ENCODE results near the gene SLC38A6.

The SLC38A6 gene

DNA sequence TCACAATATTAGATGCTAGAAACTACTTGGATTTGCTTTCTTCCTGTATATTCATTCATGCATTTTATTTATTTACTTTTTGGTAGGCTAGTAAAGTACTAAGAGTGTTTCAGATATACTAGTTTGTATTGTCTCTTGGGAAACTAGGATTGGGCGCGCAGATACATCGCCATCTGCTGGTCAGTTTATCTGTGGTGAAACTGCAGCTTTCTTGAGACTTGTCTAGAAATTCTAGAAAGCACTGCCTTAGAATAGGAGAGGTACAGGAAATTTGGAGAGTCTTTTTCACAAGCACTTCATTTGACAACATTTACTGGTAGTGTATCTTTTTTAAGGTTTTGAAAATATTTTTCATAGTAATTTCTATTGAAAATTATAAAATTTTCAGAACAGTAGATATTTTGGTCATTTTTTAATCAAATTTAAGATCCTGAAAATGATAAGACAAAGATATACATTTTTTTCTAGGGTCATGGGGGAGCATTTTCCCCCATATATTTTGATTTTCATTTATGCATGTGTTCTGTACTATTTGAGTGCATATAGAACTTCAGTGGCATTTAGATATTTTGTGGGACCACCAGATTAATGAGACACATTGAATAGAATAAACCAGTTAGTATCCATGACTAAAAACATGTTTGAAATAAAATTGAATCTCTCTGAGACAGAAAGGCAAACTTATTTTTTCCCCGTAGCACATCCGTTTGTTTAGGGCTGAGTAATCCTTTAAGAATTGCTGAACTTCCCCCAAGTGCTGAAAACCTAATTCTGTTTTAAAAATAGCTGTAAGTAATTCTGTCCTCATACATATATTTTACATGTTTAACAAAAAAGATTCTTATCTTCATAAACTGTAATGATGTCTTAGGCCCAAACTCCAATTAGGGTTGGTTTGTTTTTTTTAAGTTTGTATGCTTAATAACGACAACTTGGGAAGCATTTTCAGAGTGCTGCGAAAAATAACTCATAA, 44.5 kb downstream of the SLC38A6 start:
- H3K9me3 Mint-ChIP-seq (ENCODE audit: low read depth) = no peaks in the 10 kb centered on the region
- H3K27me3 Mint-ChIP-seq = no peaks in the 10 kb centered on the region
- no peak overlapping the region for H3K4me3 Mint-ChIP-seq
- H3K36me3 Mint-ChIP-seq = peaks cover 4% of the 10 kb centered on the region
- H3K27ac Mint-ChIP-seq = no peak overlapping the region
- H3K4me1 Mint-ChIP-seq (ENCODE audit: low read depth) = no peaks in the 10 kb centered on the region

DNA sequence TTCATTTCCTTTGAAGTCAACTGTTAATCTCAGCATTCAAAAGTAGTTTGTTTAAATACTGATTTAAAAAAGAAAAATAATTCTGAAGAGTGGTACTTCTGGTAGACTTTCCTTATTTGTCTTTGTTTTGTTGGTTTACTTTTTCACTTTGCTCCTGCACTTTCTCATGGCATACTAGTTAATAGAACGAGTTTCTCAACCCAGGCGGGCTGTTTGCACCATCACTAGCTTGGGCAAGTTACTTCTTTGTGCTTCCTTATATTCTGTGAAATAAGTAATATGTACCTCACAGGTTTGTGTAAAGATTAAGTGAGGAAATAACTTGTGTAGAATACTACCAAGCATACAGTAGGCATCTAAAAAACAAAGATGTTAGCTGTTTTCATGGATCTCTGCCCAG, 45.5 kb downstream of the SLC38A6 start:
- Mint-ChIP-seq H3K36me3 (peaks cover 5% of the 10 kb centered on the region), H3K9me3 (ENCODE audit: low read depth) (no peaks in the 10 kb centered on the region), H3K27ac (no peak overlapping the region), H3K4me3 (no peak overlapping the region), H3K27me3 (no peaks in the 10 kb centered on the region), H3K4me1 (ENCODE audit: low read depth) (no peaks in the 10 kb centered on the region)

DNA sequence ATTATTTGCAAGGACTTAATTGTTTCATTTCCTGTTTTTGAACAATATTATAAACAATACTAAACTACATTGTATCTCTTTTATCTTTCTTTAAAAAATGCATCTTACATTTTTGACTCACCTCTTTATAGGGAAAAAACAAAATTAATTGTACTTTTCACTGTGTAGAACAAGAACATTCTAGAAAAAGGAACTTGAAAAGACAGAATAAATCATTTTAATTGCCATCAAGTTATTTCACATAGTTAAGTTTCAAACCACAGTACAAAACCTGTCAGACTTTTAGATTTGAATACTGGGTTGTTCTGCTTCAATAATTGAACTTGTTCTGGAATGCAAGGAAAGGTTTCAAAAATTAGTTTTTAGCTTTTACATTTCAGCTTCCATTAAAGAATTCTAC, 50.0 kb downstream of the SLC38A6 start:
- Mint-ChIP-seq H3K36me3 (peaks cover 11% of the 10 kb centered on the region), H3K4me3 (no peak overlapping the region), H3K4me1 (ENCODE audit: low read depth) (peaks cover 4% of the 10 kb centered on the region), H3K9me3 (ENCODE audit: low read depth) (no peaks in the 10 kb centered on the region), H3K27ac (no peak overlapping the region), H3K27me3 (no peaks in the 10 kb centered on the region)

DNA sequence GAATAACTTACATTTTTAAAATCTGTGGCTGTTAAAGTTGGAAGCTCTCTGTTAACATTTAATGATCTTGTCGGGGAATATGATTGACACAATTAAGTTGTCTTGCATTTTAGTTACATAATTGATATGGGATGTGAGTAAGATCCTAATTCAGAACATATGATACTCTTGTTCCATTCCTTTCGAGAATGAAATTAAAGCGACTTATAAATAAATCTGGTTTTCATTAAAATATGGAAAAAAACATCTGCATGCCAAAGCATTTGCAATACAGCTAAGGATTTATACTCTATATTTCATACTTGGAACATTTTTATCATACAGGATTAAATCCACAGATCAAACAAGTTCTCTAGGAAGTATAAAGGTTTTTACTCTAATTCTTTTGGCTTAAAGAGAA, 52.0 kb downstream of the SLC38A6 start:
- Mint-ChIP-seq H3K27ac (no peak overlapping the region), H3K4me3 (no peak overlapping the region)

DNA sequence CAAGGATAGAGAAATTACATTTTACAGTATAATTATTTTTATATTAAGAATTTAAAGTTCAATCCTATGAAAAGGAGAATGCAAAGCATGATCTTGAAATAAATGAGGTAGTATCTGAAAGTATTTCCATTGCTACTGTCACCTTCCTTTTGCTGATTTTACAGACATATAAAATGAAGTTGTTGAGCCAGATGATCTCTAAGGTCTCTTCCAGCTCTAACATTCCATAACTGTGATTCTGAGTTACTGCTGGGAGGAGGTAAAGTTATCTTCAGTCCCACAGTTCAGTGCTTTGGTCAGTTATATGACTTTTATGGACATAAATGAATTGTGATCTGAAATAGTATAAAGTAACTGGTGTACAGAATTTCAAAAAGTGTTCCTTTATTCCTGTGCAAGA, 52.8 kb downstream of the SLC38A6 start:
- no peaks in the 10 kb centered on the region for H3K9me3 Mint-ChIP-seq (ENCODE audit: low read depth)
- H3K36me3 Mint-ChIP-seq = peaks cover 11% of the 10 kb centered on the region
- no peak overlapping the region for H3K4me3 Mint-ChIP-seq
- H3K4me1 Mint-ChIP-seq (ENCODE audit: low read depth) = peaks cover 4% of the 10 kb centered on the region
- H3K27me3 Mint-ChIP-seq = no peaks in the 10 kb centered on the region
- H3K27ac Mint-ChIP-seq = no peak overlapping the region

More for the DNA sequence above, 52.0 kb downstream of the SLC38A6 start:
- Mint-ChIP-seq H3K27me3 (no peaks in the 10 kb centered on the region), H3K36me3 (peaks cover 11% of the 10 kb centered on the region), H3K9me3 (ENCODE audit: low read depth) (no peaks in the 10 kb centered on the region), H3K4me1 (ENCODE audit: low read depth) (peaks cover 4% of the 10 kb centered on the region)

DNA sequence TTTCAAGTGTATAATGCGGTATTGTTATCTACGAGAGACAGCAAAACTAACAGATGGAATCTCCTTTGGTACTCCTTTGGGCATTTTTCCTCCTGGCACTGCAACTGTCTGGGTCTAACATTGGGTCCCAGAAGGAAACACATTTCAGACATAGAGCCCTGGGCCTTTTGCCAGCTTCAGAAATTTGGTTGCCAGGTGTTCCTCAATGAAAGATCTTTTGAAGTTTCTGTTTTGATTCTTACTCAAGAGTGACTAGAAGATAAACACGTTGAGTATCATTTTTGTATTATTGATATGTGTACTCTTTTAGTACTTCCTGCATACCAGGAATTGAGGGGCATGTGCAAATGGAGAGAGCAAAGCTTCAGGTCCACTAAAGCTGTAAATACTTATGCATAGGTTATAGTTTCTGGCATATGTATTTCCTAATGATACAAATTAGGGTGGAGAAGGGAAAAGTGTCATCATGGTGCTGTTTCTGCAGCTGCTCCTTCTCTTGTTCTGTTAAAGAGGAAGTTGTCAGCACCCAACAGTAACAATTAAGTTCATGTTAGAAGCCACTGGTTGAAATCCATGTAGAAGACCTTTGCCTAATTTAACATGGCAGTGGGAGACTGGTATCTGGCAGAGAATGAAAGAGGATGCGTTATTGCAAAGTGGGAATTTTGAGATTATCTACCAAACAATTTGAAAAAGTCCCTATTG, 53.5 kb downstream of the SLC38A6 start:
- Mint-ChIP-seq H3K9me3 (ENCODE audit: low read depth) (no peaks in the 10 kb centered on the region), H3K4me1 (ENCODE audit: low read depth) (peaks cover 4% of the 10 kb centered on the region), H3K27me3 (no peaks in the 10 kb centered on the region), H3K4me3 (no peak overlapping the region), H3K36me3 (peaks cover 11% of the 10 kb centered on the region), H3K27ac (no peak overlapping the region)

DNA sequence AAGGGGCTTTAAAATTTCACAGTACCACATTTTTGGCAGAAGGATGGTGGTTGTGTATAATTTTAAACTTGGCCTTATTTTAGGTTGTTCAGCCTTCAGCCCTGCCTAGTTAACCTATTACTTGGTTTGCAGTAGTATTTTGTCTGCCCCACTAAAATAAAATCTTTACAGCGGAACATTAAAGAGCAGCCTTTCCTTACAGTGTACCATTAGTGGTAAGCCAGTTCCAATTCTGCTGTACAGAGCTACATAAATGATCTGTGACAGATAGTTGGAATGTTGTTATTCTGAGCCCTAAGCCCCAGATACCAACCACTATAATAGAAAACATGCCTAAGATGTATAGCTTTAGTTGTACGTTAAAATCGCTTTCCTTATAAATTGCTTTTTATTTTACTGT, 56.2 kb downstream of the SLC38A6 start:
- Mint-ChIP-seq H3K36me3 (peaks cover 6% of the 10 kb centered on the region), H3K27me3 (no peaks in the 10 kb centered on the region), H3K27ac (no peak overlapping the region), H3K4me3 (no peak overlapping the region), H3K4me1 (ENCODE audit: low read depth) (peaks cover 4% of the 10 kb centered on the region), H3K9me3 (ENCODE audit: low read depth) (no peaks in the 10 kb centered on the region)

DNA sequence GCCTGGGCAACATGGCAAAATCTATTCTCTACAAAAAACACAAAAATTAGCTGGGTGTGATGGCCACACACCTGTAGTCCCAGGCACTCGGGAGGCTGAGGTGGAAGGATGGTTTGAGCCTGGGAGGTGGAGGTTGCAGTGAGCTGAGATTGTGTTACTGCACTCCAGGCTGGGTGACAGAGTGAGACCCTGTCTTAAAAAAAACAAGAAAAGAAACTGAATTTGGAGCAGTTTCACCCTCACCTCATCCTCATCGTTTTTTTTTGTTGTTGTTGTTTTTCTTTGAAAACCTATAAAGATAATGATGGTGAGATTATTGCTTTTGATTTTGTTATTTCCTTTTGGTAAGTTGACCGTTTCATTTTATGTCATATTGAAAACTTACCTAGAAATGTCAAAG, 60.7 kb downstream of the SLC38A6 start:
- H3K4me3 Mint-ChIP-seq = no peak overlapping the region

DNA sequence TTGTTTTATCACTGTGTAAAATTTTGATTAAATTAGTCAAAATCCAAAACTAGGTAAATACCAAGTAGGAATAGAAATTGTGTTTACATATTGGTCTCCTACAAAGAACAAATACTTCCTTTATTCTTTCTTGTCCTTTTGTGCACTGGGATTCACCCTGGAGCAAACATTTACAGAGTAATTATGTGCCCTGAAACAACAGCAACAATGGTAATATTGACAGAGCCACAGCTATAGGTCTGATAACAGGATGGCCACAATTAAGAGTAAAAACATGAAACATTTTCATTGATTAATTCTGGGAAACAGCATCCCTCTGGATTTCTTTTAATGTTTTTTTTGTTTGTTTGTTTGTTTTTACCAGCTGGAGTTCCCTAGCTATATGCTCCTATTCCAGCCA, 61.2 kb downstream of the SLC38A6 start:
- no peaks in the 10 kb centered on the region for H3K4me1 Mint-ChIP-seq (ENCODE audit: low read depth)

More for the DNA sequence above, 60.7 kb downstream of the SLC38A6 start:
- H3K27me3 Mint-ChIP-seq = no peaks in the 10 kb centered on the region
- H3K36me3 Mint-ChIP-seq = no peaks in the 10 kb centered on the region
- no peaks in the 10 kb centered on the region for H3K4me1 Mint-ChIP-seq (ENCODE audit: low read depth)
- H3K9me3 Mint-ChIP-seq (ENCODE audit: low read depth) = no peaks in the 10 kb centered on the region
- no peak overlapping the region for H3K27ac Mint-ChIP-seq

DNA sequence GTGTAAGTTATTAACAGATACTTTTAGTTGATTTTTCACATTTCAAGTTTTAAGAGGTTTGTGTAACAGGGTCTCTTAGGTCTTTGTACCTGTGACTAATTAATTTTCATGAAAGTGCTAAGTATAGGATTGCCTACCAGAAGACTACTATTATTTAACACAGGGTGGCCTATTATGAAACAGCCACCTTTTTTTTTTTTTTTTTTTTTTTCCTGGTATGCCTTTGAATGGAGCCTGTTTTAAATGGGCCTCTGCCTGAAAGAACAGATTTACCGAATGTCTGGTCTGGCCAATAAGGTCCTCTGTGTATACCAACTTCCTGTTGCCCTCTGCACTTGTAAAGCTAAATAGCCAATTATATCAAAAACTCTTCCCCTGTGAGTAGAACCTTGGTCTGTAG, 62.5 kb downstream of the SLC38A6 start:
- Mint-ChIP-seq H3K4me3 (no peak overlapping the region), H3K36me3 (no peaks in the 10 kb centered on the region), H3K9me3 (ENCODE audit: low read depth) (no peaks in the 10 kb centered on the region), H3K27me3 (no peaks in the 10 kb centered on the region), H3K4me1 (ENCODE audit: low read depth) (no peaks in the 10 kb centered on the region), H3K27ac (no peak overlapping the region)

More for the DNA sequence above, 61.2 kb downstream of the SLC38A6 start:
- Mint-ChIP-seq H3K9me3 (ENCODE audit: low read depth) (no peaks in the 10 kb centered on the region), H3K36me3 (no peaks in the 10 kb centered on the region), H3K27ac (no peak overlapping the region), H3K27me3 (no peaks in the 10 kb centered on the region), H3K4me3 (no peak overlapping the region)

DNA sequence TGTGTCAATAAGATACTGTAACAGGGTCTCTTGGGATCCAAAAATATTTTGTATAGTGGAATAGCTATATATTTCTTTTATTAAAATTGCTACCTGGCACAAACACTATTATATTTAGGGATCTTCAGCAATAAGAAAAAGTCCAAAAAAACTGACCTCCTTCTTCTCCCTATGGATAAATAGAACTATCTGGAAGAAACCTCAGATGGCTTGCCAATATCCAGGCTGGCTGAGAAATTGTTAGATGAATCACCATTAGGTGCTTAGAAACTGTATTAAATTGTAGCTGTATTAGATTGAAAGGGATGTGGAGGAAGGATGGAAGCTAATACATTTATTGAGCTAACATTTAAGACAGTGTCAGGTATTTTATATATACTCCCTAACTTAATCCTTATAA, 66.0 kb downstream of the SLC38A6 start:
- no peaks in the 10 kb centered on the region for H3K27me3 Mint-ChIP-seq
- no peak overlapping the region for H3K4me3 Mint-ChIP-seq
- H3K36me3 Mint-ChIP-seq = peaks cover 7% of the 10 kb centered on the region
- H3K4me1 Mint-ChIP-seq (ENCODE audit: low read depth) = no peaks in the 10 kb centered on the region
- H3K9me3 Mint-ChIP-seq (ENCODE audit: low read depth) = no peaks in the 10 kb centered on the region
- H3K27ac Mint-ChIP-seq = no peak overlapping the region

DNA sequence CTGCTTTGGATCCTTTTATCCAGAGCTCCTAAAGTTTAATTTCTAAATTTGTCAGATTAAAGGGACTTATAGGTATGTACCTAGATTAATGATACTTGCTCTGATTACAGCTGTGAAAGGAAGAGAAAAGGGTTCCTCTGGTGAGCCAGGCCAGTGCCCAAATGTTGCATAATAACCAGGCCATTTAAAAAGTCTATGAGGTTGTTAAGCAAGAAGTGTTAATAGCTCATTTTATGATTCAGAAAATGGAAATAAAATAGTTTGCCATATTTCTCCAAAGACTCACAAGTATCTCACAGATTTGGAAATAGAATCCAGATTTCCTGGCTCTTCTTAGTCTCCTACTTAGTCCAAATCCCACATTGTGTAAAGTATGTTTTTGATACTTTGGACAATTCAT, 67.6 kb downstream of the SLC38A6 start:
- no peaks in the 10 kb centered on the region for H3K9me3 Mint-ChIP-seq (ENCODE audit: low read depth)
- H3K27me3 Mint-ChIP-seq = no peaks in the 10 kb centered on the region
- H3K36me3 Mint-ChIP-seq = peaks cover 14% of the 10 kb centered on the region
- H3K4me1 Mint-ChIP-seq (ENCODE audit: low read depth) = no peaks in the 10 kb centered on the region
- no peak overlapping the region for H3K4me3 Mint-ChIP-seq
- no peak overlapping the region for H3K27ac Mint-ChIP-seq

DNA sequence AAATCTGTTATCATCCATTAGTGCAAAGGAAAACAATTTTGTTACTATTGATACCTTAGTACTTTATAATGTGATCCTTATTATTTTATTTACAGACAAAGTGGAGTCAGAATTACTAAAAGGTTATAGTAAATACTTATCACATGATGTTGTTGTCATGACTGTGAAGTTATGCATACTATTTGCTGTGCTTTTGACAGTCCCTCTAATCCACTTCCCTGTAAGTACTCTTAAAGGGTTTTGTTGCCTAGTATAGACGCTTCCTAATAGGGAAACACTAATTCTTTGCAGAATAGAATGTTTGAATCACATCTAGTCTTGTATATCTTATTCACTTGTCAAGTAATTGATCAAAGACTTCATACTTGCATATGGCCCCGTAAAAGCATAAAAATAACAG, 69.4 kb downstream of the SLC38A6 start:
- H3K9me3 Mint-ChIP-seq (ENCODE audit: low read depth) = peaks cover 4% of the 10 kb centered on the region
- peaks cover 26% of the 10 kb centered on the region for H3K36me3 Mint-ChIP-seq
- no peaks in the 10 kb centered on the region for H3K27me3 Mint-ChIP-seq
- H3K27ac Mint-ChIP-seq = no peak overlapping the region
- H3K4me1 Mint-ChIP-seq (ENCODE audit: low read depth) = no peaks in the 10 kb centered on the region
- no peak overlapping the region for H3K4me3 Mint-ChIP-seq

DNA sequence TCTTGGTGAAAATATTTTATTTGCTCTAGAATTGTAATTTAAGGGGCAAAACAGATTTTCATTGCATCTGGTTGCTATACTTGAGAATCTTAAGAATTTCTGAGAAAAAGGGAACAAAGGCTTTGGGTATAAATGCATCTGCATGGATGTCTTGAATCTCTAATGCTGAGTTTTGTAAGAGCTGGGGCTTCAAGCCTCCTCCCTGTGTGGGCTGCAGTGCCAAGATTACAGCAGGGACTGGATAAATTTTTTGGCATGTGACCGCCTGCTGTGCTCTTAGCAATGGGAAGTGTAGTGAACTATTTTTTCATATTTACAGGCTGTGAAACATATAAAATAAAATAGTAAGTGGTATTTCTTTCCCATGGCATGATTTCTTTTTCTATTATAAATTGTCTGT, 70.0 kb downstream of the SLC38A6 start:
- H3K27me3 Mint-ChIP-seq = no peaks in the 10 kb centered on the region
- H3K4me1 Mint-ChIP-seq (ENCODE audit: low read depth) = no peaks in the 10 kb centered on the region
- H3K27ac Mint-ChIP-seq = no peak overlapping the region
- no peak overlapping the region for H3K4me3 Mint-ChIP-seq
- H3K36me3 Mint-ChIP-seq = peaks cover 26% of the 10 kb centered on the region
- peaks cover 4% of the 10 kb centered on the region for H3K9me3 Mint-ChIP-seq (ENCODE audit: low read depth)

DNA sequence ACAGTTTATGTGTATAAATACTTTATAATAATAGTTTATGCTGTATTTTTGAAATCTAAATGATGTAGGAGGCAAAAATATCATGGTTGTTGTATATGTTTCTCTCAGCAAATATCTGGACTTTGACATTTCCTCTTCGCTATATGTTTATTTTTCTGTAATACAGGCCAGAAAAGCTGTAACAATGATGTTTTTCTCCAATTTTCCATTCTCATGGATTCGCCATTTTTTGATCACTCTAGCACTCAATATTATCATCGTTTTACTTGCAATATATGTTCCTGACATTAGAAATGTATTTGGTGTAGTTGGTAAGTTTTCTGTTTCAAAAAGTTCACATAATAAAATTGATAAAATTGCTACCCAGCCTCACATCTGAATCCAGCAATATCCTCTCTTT, 70.6 kb downstream of the SLC38A6 start:
- Mint-ChIP-seq H3K27ac (no peak overlapping the region), H3K36me3 (peaks cover 26% of the 10 kb centered on the region), H3K9me3 (ENCODE audit: low read depth) (peaks cover 4% of the 10 kb centered on the region), H3K4me1 (ENCODE audit: low read depth) (no peaks in the 10 kb centered on the region), H3K4me3 (no peak overlapping the region), H3K27me3 (no peaks in the 10 kb centered on the region)

Data from activated naive CD8-positive, alpha-beta T cell (primary cell).